Aorta (tissue), 5 donors: ENCODE data around the gene CAPN7. TPM values are rescaled to one million over a fixed set of nuclear protein-coding genes. Genes with fewer than 3 reads are reported as not detected.

Experiments
- ATAC-seq: fragments of 200-7000 bp; cut with Tn5 transposase; one replicate; pipeline ENCODE4 v1.9.1; 2022; ENCODE audit warnings: moderate library complexity; ENCODE audit not compliant: low FRiP score
- DNase-seq, 2 donors: peaks; one replicate each; pipeline ENCODE4 v3.0.0-alpha.2; 2020
- H3K27ac ChIP-seq, 2 donors: one replicate each; pipeline ENCODE4 v1.5.1; 2013; ENCODE audit warnings: low read length in 2 of 2, mild to moderate bottlenecking in 2 of 2, moderate library complexity in 2 of 2, control low read depth in 1 of 2, inconsistent platforms in 1 of 2, low read depth in 1 of 2
- H3K27me3 ChIP-seq, 2 donors: one replicate each; pipeline ENCODE4 v1.6.1; 2013; ENCODE audit warnings: control low read depth in 1 of 2, low read length in 1 of 2, mild to moderate bottlenecking in 1 of 2, moderate library complexity in 1 of 2; ENCODE audit not compliant: insufficient read depth in 2 of 2, control insufficient read depth in 1 of 2
- H3K36me3 ChIP-seq, 2 donors: one replicate each; pipeline ENCODE4 v1.6.1; 2013; ENCODE audit warnings: control low read depth in 1 of 2, low read length in 1 of 2, mild to moderate bottlenecking in 1 of 2; ENCODE audit not compliant: insufficient read depth in 2 of 2, control insufficient read depth in 1 of 2
- H3K4me1 ChIP-seq, 2 donors: one replicate each; pipeline ENCODE4 v1.6.1; 2013; ENCODE audit warnings: low read length in 2 of 2, control low read depth in 1 of 2, mild to moderate bottlenecking in 1 of 2, moderate library complexity in 1 of 2; ENCODE audit not compliant: insufficient read depth in 2 of 2, control insufficient read depth in 1 of 2
- H3K4me3 ChIP-seq, 2 donors: one replicate each; pipeline ENCODE4 v1.5.1; 2013; ENCODE audit warnings: low read length in 2 of 2, control low read depth in 1 of 2, mild to moderate bottlenecking in 1 of 2
- H3K9me3 ChIP-seq: one replicate; pipeline ENCODE4 v1.6.1; 2013; ENCODE audit warnings: mild to moderate bottlenecking, low read length; ENCODE audit not compliant: control insufficient read depth
- WGBS, 2 donors: extraction: QIAGEN DNeasy Blood & Tissue Kit; methylation state at CpG; one replicate each; pipeline ENCODE4 v1.1.7; 2013; 5-methylcytosine and 5-hydroxymethylcytosine counted together
- intact Hi-C, 2 donors: fragments of 100-400 bp; cut with DNase I; formaldehyde crosslinking; loops; one replicate each; pipeline versions ENCODE4 v1.14.2 to v1.15.0; 2022
- polyA plus RNA-seq, 2 donors: library from polyadenylated mRNA; stranded (reverse); fragments of 200-250 nt; gene quantifications; one replicate each; pipeline ENCODE4 v1.2.3, GENCODE V29; 2013
- total RNA-seq, 2 donors: library from RNA; stranded (reverse); fragmentation: NEBNext Ultra II Directional; extraction: Animal tissue kit (Norgen Biotek cat#: 25700); gene quantifications; one replicate each; pipeline ENCODE4 v1.2.1, GENCODE V29; 2021
- donor health status: healthy with polysubstance abuse.
- donor health status: Bipolar disorder and iron deficiency.
- donor health status: DM: no; HTN: no; CAD: no.
- donor health status: DM: no; HTN: no; CAD: no.
- donor health status: DM: yes; HTN: yes; CAD: no.

The CAPN7 gene
- total and polyA plus RNA-seq, 4 donors = 14.5 to 54.4 (median 36.1) TPM

DNA sequence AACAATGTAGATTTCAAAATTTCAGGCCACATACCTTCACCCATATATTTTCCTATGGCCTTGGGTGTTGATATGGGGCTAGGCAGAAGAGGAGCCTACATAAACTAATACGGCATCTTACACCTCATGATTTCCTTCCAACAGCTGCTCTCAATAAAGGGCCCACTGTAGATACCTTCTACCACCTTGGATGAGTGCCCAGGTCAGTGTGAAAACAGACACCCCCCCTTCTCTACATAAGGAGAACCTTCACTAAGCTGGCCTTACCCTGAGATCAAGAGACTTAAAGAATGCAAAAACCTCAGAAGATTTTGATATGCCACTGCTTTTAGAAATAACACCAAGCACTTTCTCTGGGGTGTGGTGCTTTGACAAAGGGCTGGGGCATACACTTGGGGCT, 83.6 kb downstream of the CAPN7 start:
- Histone ChIP-seq H3K27ac (no peak overlapping the region), H3K4me1 (no peaks in the 10 kb centered on the region), H3K36me3 (no peaks in the 10 kb centered on the region), H3K27me3 (no peaks in the 10 kb centered on the region), H3K9me3 (no peaks in the 10 kb centered on the region), H3K4me3 (no peak overlapping the region)
- DNase-seq (no peak), ATAC-seq (no peak)
- intact Hi-C loops = loop anchor here in 1 of 2 donors (5.0 kb wide), 1 partner anchor 43 kb away; the partner anchor contains the start of gene SH3BP5
- WGBS, 2 donors = 93 to 95% methylated on average over 1 of the region's 1 CpG

GRCh38 chr3:15290736-15291135, 84.7 kb downstream of the CAPN7 start:
- Histone ChIP-seq H3K36me3 (no peaks in the 10 kb centered on the region), H3K9me3 (no peaks in the 10 kb centered on the region), H3K4me3 (no peak overlapping the region), H3K4me1 (no peaks in the 10 kb centered on the region), H3K27ac (no peak overlapping the region), H3K27me3 (no peaks in the 10 kb centered on the region)
- 78 to 89% methylated on average over 3 of the region's 3 CpGs for WGBS, 2 donors
- no peak for ATAC-seq
- intact Hi-C loops = no loop called here
- DNase-seq = no peak

- no peaks in the 10 kb centered on the region for H3K36me3 ChIP-seq
- no peaks in the 10 kb centered on the region for H3K27me3 ChIP-seq
- no peaks in the 10 kb centered on the region for H3K9me3 ChIP-seq
- ATAC-seq (no peak), DNase-seq (no peak)
- intact Hi-C loops = no loop called here
- peak overlapping the region; percentile 7 to 52 for H3K27ac ChIP-seq
- WGBS, 2 donors = 71 to 73% methylated on average over 6 of the region's 6 CpGs
- H3K4me3 ChIP-seq = no peak overlapping the region
- no peaks in the 10 kb centered on the region for H3K4me1 ChIP-seq
These were observed 85.8 kb downstream of the CAPN7 start for GRCh38 chr3:15291589-15292541.

GRCh38 chr3:15292765-15293522, 86.9 kb downstream of the CAPN7 start:
- intact Hi-C loops = no loop called here
- DNase-seq (peak; percentile 89 to 90), ATAC-seq (peak; percentile 65)
- Histone ChIP-seq H3K4me1 (no peaks in the 10 kb centered on the region), H3K9me3 (no peaks in the 10 kb centered on the region), H3K27me3 (no peaks in the 10 kb centered on the region), H3K36me3 (no peaks in the 10 kb centered on the region), H3K27ac (peak overlapping the region in 1 of 2 donors; percentile 91), H3K4me3 (no peak overlapping the region)
- WGBS, 2 donors = 9 to 12% methylated on average over 13 of the region's 13 CpGs

GRCh38 chr3:15294929-15295328, 88.9 kb downstream of the CAPN7 start:
- H3K4me1 ChIP-seq = no peaks in the 10 kb centered on the region
- H3K36me3 ChIP-seq = no peaks in the 10 kb centered on the region
- ATAC-seq = peak; percentile 55
- H3K27me3 ChIP-seq = no peaks in the 10 kb centered on the region
- peak overlapping the region in 1 of 2 donors; percentile 26 for H3K27ac ChIP-seq
- DNase-seq = peak in 1 of 2 donors; percentile 77
- intact Hi-C loops = no loop called here
- H3K4me3 ChIP-seq = no peak overlapping the region
- WGBS, 2 donors = 90 to 93% methylated on average over 5 of the region's 5 CpGs
- no peaks in the 10 kb centered on the region for H3K9me3 ChIP-seq

DNA sequence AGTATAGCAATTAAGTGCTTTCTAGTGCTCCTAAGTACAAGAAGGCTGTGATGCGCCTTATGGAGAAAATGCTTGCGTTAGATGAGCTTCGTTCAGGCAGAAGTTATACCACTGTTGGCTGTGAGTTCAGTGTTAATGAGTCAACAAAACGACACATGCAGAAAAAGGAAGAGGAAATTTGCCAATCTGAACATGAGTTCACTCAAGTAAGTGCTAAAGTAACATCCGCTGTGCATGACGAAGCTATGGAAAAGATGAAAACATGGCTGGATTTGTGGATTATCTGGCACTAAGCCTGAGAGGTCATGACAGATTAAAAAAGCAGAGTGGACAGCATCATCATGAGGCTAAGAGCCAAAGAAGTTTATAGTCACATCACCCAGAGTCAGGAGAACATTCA, 89.5 kb downstream of the CAPN7 start:
- ATAC-seq (peak; percentile 60), DNase-seq (no peak)
- no peak overlapping the region for H3K27ac ChIP-seq
- no peaks in the 10 kb centered on the region for H3K27me3 ChIP-seq
- no peaks in the 10 kb centered on the region for H3K9me3 ChIP-seq
- H3K4me1 ChIP-seq = no peaks in the 10 kb centered on the region
- WGBS, 2 donors = 78 to 81% methylated on average over 6 of the region's 6 CpGs
- intact Hi-C loops = no loop called here
- H3K4me3 ChIP-seq = no peak overlapping the region
- H3K36me3 ChIP-seq = no peaks in the 10 kb centered on the region

DNA sequence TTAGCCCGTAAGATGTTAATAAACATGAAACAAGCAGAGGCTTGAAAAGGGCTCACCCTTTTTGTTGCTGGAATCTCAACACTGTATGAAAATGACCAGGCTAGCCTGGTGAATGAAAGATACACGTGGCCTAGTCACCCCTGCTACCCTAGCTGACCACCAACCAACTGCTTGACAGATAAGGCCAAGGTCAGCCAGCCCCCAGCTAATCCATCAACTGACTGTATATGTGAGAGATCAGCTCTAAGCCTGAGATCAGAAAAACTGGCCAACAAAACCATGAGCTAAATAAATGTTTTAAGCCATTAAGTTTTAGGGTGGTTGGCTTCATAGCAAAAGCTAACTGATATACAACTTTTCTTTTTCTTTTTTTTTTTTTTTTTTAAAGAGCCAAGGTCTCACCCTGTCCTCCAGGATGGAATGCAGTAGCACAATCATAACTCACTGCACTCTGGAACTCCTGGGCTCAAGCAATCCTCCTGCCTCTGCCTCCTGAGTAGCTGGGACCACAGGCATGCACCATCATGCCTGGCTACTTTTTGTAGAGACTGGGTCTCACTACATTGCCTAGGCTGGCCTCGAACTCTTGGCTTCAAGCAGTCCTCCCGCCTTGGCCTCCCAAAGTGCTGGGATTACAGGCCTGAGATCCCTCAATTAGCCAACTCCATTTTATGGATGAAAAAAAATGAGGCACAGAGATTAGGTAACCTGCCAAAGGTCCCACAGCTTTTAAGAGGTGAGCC, 91.7 kb downstream of the CAPN7 start:
- DNase-seq = no peak
- H3K27ac ChIP-seq = peak overlapping the region in 1 of 2 donors; percentile 21
- WGBS, 2 donors = 67 to 68% methylated on average over 4 of the region's 4 CpGs

GRCh38 chr3:15298504-15298903, 92.5 kb downstream of the CAPN7 start:
- WGBS, 2 donors = 76 to 82% methylated on average over 3 of the region's 3 CpGs
- Histone ChIP-seq H3K36me3 (no peaks in the 10 kb centered on the region), H3K27ac (no peak overlapping the region), H3K4me3 (no peak overlapping the region), H3K27me3 (no peaks in the 10 kb centered on the region), H3K4me1 (no peaks in the 10 kb centered on the region), H3K9me3 (no peaks in the 10 kb centered on the region)
- DNase-seq (no peak), ATAC-seq (no peak)
- intact Hi-C loops = no loop called here

More for the DNA sequence above, 91.7 kb downstream of the CAPN7 start:
- Histone ChIP-seq H3K27me3 (no peaks in the 10 kb centered on the region), H3K4me1 (no peaks in the 10 kb centered on the region), H3K4me3 (no peak overlapping the region), H3K9me3 (no peaks in the 10 kb centered on the region), H3K36me3 (no peaks in the 10 kb centered on the region)
- intact Hi-C loops = no loop called here
- ATAC-seq = no peak
